H7 (cell line): ENCODE results near the gene MACO1. TPM values are rescaled to one million over a fixed set of nuclear protein-coding genes. Genes with fewer than 3 reads are reported as not detected.

ENCODE experiments used
- DNase-seq: peaks from one replicate; pipeline ENCODE4 v3.0.0; 2012
- H3K27me3 ChIP-seq: 2 replicates; pipeline ENCODE4 v1.6.0; 2011; ENCODE audit warnings: mild to moderate bottlenecking, low read length; ENCODE audit not compliant: control insufficient read depth, insufficient read depth
- H3K36me3 ChIP-seq: replicated peaks from 2 replicates; pipeline ENCODE4 v1.5.1; 2011; ENCODE audit warnings: low read length; ENCODE audit not compliant: control insufficient read depth, insufficient read depth
- H3K4me3 ChIP-seq: 2 replicates; pipeline ENCODE4 v1.5.1; 2011; ENCODE audit warnings: low read depth, mild to moderate bottlenecking, control low read depth, low read length, moderate library complexity; ENCODE audit not compliant: insufficient read depth
- total RNA-seq: library from RNA; depleted of rRNA; stranded (reverse); fragments of >200 nt; shearing (Covaris generic); gene quantifications from 2 replicates; pipeline ENCODE4 v1.2.3, GENCODE V29; 2014

MACO1 gene
- total RNA-seq, 1 experiment from 2014 or later = 13.6 TPM

DNA sequence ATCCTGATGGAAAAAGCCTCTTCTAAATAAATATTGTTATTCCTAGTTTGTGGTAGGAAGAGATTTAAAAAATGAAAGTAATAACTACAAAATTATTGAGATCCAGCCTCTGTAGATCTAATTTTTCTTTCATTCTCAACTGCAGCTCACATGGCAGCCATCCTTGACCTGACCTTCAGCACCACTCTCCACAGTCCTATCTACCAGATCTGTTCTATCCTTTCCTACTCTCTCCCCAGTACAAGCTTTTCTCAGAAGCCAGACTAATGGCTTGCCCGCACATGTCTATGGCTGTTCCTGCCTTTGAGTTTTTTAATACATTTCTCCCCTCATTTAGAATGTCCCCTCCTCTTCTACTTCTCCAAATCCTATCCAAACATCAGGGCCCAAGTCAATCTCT, 51.5 kb downstream of the MACO1 start:
- Histone ChIP-seq H3K4me3 (no peak overlapping the region), H3K27me3 (no peaks in the 10 kb centered on the region), H3K36me3 (no peaks in the 10 kb centered on the region)
- no peak for DNase-seq

DNA sequence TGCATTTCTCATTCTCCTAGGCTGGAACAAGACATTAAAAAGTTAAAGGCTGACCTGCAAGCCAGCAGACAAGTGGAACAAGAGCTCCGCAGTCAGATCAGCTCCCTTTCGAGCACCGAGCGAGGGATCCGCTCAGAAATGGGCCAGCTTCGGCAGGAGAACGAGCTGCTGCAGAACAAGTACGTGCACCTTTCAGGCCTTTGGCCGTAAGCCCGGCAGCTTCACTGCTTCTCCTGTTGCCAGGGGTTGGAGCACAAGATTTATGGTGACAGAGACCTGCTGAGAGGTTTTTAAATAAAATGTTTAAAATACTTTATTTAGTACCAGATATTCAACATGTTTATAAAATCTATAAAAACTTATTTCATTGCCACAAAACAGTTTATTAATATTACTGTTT, 53.4 kb downstream of the MACO1 start:
- Histone ChIP-seq H3K27me3 (no peaks in the 10 kb centered on the region), H3K4me3 (no peak overlapping the region), H3K36me3 (no peaks in the 10 kb centered on the region)
- no peak for DNase-seq

DNA sequence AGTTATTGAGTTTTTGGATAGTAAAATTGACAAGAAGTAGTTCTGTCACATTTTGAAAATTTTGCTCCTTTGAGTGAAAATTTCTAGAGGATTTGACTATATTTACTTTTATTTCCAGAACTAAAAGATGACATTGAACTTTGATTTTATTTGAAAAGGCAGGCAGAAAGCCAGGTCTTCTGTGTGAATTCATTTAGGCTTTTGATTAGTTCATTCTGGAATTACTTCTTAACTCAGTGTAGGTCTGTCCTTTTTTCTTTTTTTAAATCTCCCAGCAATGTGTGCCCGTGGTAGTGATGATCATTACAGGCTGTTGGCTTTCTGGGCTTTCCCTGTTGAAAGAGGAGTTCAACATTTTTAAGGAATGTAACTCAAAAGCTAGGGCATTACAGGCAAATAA, 53.8 kb downstream of the MACO1 start:
- no peaks in the 10 kb centered on the region for H3K27me3 ChIP-seq
- no peak for DNase-seq
- no peak overlapping the region for H3K4me3 ChIP-seq
- no peaks in the 10 kb centered on the region for H3K36me3 ChIP-seq

DNA sequence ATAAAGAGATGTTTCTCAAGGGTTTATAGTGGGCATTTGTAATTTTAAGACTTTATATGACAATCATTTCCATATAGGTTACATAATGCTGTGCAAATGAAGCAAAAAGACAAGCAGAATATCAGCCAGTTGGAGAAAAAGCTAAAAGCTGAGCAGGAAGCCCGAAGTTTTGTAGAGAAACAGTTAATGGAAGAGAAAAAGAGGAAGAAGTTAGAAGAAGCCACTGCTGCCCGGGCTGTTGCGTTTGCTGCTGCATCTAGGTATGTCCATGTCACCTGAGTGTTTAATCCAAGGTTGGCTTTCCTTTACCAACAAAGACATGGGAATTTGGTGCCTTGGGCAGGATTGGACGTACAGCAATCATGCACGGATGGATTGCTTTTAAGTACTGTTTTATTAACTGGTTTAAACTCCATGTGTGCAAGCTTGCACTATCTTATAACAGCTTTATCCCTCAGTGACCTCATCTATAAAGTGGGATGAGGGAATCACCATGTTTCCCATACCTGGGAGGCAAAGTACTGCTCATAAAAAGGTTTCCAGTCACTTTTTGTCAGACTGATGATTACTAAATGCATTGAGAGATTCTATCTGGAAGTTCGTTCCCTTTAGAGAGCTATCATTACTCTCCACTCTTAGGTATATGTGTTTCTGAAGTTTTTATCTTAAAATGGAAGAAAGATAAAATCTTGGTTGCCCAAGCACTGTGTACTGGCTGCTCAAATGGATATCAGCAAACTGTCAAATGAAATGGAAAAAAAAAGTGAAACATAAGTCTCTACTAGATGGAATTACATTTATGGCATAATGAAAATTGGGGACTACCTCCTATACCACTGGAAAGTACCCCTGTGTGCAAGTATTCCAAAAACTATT, 55.1 kb downstream of the MACO1 start:
- Histone ChIP-seq H3K36me3 (no peaks in the 10 kb centered on the region; the same call in 1 of the 2 replicates), H3K4me3 (no peak overlapping the region), H3K27me3 (no peaks in the 10 kb centered on the region)
- no peak for DNase-seq

DNA sequence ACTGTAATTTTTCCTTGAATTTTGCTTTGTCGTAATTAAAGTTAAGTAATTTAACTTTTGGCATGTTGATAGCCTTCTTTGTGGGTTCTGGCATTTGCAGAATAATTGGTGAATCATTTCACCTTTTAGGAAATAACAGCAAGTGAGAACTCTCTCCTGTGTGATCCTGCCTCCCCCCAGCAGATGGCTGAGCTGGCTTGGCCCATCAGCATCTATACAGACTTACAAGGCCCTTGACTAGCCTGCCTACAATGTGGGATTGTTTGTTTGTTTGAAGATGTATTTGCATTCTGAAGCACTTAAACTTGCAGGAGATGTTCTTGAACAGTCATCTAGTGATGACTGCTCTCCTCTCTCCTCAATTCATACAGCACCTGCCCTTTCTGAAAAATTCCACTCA, 55.9 kb downstream of the MACO1 start:
- Histone ChIP-seq H3K27me3 (no peaks in the 10 kb centered on the region), H3K36me3 (no peaks in the 10 kb centered on the region; the same call in 1 of the 2 replicates), H3K4me3 (no peak overlapping the region)
- DNase-seq = no peak

DNA sequence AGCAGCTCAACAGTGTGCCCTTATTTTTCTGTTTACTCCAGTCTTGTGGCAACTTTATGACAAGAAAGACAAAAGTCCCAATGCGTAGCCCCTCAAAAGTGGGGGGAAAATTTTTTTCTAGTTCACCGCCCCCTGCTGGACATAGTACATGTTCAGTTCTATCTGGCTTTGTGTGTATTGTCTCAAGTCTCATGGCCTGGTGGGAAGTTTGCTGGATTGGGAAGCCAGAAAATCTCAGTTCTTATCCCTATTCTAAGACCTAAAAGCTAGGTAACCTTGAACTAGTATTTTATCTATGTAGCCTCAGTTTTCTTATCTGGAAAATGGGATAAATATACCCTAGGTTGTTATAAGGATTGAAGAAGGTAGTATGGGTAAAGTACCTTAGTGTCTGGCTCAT, 56.9 kb downstream of the MACO1 start:
- Histone ChIP-seq H3K36me3 (no peaks in the 10 kb centered on the region; the same call in none of the 2 replicates), H3K4me3 (no peak overlapping the region), H3K27me3 (no peaks in the 10 kb centered on the region)
- no peak for DNase-seq

DNA sequence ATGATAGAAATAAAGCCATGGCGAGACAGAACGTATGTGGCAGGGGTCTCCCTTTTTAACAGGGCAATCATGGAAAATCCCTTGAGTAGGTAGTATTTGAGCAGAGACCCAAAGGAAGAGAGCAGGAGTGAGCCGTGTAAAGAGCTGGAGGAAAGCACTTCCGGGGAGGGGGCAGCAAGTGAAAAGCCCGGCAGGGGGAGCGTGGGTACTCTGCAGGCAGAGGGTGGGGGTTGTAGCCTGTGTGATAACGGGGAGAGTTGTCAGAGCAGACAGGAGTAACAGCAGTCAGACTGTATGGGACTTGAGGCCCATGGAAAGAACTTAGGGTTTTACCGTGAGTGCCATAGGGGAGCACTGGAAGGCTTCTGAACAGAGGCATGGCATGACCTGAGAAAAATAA, 61.6 kb downstream of the MACO1 start:
- peaks cover 1% of the 10 kb centered on the region for H3K36me3 ChIP-seq
- no peak overlapping the region for H3K4me3 ChIP-seq
- DNase-seq = peak; percentile 65

DNA sequence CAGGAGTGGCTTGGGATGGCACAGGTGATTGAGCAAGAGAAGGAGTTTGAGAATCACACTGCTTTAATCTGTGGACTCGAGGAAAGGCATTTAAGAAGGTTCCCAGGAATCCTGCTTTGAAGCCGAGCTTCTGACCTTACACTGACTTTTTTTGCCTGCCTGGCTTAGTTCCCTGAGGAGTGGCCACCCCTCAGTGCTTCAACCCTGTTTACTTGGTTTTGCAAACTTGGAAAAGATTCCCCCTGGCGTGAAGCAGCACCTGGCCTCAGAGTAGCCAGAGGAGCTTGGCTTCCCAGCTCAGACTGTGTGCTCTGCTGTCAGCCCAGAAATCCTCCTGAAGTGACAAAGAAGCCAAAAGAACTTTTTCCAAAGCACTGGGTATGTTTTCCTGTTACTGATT, 64.3 kb downstream of the MACO1 start:
- DNase-seq = no peak
- Histone ChIP-seq H3K27me3 (no peaks in the 10 kb centered on the region), H3K36me3 (peaks cover 3% of the 10 kb centered on the region), H3K4me3 (no peak overlapping the region)

More for the DNA sequence above, 61.6 kb downstream of the MACO1 start:
- H3K27me3 ChIP-seq = no peaks in the 10 kb centered on the region

DNA sequence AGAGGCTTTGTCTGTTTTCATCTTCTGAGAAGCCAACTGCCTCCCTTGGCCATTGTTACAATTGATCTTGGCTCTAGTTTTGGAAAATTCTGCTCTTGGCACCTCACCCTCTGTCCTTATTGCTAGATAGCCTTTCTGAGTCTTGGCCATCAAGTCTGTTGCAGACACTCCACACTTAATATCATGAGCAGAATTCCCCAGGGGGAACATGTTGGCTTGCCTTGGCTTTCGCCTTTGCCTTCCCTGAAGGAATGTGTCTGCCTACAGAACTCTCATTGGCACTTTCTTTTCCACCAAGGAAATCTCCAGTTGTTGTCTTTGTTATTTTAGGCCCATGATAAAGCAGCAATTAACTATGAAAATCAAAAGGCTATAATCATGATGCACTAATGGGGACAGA, 70.0 kb downstream of the MACO1 start:
- H3K27me3 ChIP-seq = no peaks in the 10 kb centered on the region
- H3K4me3 ChIP-seq = no peak overlapping the region
- no peak for DNase-seq
- peaks cover 2% of the 10 kb centered on the region; the same call in 1 of the 2 replicates for H3K36me3 ChIP-seq

DNA sequence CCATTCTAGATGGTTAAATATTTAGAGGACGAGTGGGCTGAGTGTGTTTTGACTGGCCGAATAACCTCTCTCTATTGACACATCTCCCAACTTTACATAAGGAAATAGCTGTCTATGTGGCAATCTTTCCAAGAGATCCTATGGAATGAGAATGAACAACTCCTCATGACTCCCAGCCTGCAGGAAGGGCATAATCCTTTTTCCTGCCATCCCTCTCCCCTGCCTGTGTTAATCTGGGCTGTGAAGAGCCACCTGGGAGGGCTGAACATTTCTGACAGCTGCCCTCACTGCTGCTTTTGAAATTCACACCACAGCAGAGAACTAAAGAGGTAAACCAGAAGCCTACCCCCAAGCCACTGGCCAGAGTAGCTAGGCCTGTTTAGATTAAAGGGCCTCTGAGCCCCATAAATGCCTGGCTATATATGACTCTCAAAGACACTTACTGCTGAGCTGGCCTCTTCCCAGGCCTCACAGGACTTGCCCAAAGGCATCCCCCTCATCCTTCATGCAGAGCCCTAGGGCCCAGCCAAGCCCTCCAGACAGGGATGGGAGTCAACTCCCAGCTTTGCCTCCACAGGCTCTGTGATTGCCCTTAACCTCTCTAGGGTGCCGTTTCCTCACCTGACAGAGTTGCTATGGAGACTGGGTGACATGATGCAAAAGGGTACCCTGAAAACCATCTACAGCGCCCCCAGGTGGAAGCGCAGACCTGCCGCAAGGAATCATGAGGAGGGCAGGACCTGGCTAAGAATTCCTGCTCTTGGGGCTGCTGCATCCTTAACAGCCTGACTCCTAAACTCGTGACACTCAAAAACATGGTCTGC, 70.8 kb downstream of the MACO1 start:
- DNase-seq = peak; percentile 77
- H3K4me3 ChIP-seq = no peak overlapping the region
- H3K36me3 ChIP-seq = peaks cover 2% of the 10 kb centered on the region; the same call in 1 of the 2 replicates
- no peaks in the 10 kb centered on the region for H3K27me3 ChIP-seq

DNA sequence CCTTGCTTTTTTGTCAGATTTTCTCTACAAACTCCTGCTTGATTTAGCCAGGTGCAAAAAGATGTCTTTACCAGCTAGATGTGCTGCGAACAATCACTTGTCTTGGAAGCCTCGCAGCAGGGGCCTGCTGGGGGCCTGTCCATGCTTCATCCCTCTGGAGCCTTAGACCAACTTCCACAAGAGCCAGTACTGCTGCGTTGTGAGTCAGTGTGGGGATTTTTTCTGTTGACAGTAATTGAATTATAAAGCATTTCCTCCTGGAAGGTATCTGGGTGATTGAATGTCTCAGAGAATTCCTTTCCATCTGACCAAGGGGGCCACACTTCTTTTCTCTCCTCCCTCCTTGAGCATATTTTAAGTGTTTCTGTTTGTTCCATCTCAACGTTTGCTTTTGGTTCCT, 72.3 kb downstream of the MACO1 start:
- H3K36me3 ChIP-seq = no peaks in the 10 kb centered on the region
- no peaks in the 10 kb centered on the region for H3K27me3 ChIP-seq
- no peak overlapping the region for H3K4me3 ChIP-seq
- no peak for DNase-seq

DNA sequence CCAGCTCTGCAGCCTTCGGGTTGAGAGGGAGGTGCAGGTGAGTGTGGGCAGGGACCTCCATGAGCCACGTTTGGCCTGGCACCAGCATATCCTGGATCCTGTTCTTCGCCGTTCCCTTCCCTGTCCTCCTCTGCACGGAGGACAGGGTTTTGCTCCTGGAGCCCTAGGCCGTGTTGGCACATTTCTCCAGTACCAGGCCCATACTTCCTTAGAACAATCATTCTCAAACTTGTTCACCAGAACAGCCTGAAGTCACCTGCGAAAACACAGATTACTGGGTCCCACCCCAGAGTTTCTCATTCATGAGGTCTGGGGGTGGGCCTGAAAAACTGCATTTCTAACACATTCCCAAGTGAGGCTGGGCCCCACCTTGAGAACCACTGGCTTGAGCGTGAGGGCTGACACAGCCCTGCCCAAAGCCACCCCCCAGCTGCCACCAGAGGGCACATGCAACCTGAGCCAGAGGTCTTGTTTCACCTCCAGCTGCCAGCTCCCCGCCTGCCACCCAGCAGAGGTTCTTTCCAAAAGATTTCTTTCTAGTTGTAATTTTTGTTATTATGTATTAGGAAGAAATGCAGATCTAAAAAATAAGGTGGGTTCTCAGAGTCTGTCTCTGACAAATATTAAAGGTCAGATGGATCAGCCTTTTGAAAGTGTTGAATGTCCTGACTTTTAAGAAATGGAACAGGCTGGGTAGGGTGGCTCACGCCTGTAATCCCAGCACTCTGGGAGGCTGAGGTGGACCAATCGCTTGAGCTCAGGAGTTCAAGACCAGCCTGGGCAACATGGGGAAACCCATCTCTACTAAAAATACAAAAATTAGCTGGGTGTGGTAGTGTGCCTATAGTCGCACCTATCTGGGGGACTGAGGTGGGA, 73.1 kb downstream of the MACO1 start:
- DNase-seq = peak; percentile 77
- H3K4me3 ChIP-seq = no peak overlapping the region
- H3K27me3 ChIP-seq = no peaks in the 10 kb centered on the region
- H3K36me3 ChIP-seq = no peaks in the 10 kb centered on the region

DNA sequence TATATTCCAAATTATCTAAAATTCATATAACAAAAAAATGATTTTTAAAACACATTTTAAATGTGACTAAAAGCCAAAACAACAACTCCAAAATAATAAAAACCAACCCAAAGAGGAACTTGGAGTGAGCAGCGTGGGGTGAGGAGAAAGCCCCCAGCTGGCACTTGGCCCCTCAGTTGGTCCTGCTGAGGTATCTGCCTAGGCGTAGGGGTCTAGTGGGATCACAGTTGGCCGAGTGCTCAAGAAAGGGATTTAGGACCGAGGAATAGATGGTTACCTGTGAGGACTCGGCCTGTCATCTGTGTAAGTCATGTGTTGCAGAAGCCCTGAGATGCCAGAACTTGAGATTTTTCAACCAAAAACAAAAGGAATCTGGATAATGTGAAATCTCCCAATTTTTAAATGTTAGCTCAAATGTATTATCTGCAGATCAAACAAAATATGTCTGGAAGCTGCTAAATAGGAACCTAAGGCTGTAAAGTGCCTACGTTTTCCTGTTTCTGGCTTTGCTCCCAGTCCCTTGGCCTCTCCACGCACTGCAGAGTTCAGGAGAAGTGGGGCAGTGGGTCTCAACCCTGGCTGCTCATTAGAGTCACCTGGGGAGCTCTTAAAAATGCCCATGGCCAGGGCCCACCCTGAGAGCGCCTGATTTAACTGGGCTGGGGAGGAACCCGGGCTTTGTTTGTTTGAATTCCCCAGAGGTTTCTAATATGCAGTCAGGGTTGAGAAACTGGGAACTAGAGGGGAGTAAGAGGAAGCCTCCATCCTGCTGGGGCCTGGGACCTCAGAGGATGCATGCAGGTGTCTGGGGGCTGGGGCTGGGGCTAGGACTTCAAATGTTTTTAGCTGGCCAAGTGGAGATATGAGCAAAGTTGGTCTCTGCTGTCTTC, 74.3 kb downstream of the MACO1 start:
- Histone ChIP-seq H3K27me3 (no peaks in the 10 kb centered on the region), H3K36me3 (no peaks in the 10 kb centered on the region), H3K4me3 (no peak overlapping the region)
- no peak for DNase-seq
